ENCODE results near the gene SDF4. TPM values are rescaled to one million over a fixed set of nuclear protein-coding genes. Genes with fewer than 3 reads are reported as not detected.

The SDF4 gene
- total and polyA plus RNA-seq, 10 donors = 39.1 to 145 (median 88.5) TPM

GRCh38 chr1:1264026-1264425 lies 32.2 kb upstream of the SDF4 start:
- Histone ChIP-seq H3K27ac (no peak overlapping the region), H3K9me3 (no peaks in the 10 kb centered on the region), H3K27me3 (replicated peaks in 1 of 7) (no peaks in the 10 kb centered on the region), H3K4me3 (no peak overlapping the region), H3K36me3 (peaks cover 0 to 99% (median 80%) of the 10 kb centered on the region in 6 donors), H3K4me1 (peaks cover 0 to 78% (median 37%) of the 10 kb centered on the region in 6 donors)
- intact Hi-C loops (cut with DNase I; ENCODE audit: low total_unique reads) = no loop called here
- no peak for TF ChIP-seq POLR2A (IDR thresholded peaks at IDR 0.05)
- no peak for TF ChIP-seq POLR2AphosphoS5 (IDR thresholded peaks at IDR 0.05)
- TF ChIP-seq CTCF (IDR thresholded peaks at IDR 0.05 in 8 of 11, conservative IDR thresholded peaks at IDR 0.05 in 3 of 11) = no peak
- DNase-seq = no peak
- 83 to 93% (median 89%) methylated on average over 9 of the region's 9 CpGs for WGBS, 5 donors

- no peaks in the 10 kb centered on the region for H3K9me3 ChIP-seq
- WGBS, 5 donors = 82 to 95% (median 87%) methylated on average over 5 to 8 of the region's 8 CpGs
- intact Hi-C loops (cut with DNase I; ENCODE audit: low total_unique reads) = no loop called here
- H3K27ac ChIP-seq = no peak overlapping the region
- H3K4me1 ChIP-seq = peaks cover 0 to 74% (median 36%) of the 10 kb centered on the region in 6 donors
- TF ChIP-seq CTCF (IDR thresholded peaks at IDR 0.05 in 8 of 11, conservative IDR thresholded peaks at IDR 0.05 in 3 of 11) (no peak), POLR2AphosphoS5 (IDR thresholded peaks at IDR 0.05) (no peak), POLR2A (IDR thresholded peaks at IDR 0.05) (no peak)
- no peaks in the 10 kb centered on the region for H3K27me3 ChIP-seq (replicated peaks in 1 of 7)
- peaks cover 0 to 100% (median 77%) of the 10 kb centered on the region in 6 donors for H3K36me3 ChIP-seq
- no peak overlapping the region for H3K4me3 ChIP-seq
- DNase-seq = no peak
These were observed 31.0 kb upstream of the SDF4 start for GRCh38 chr1:1262758-1263157.

GRCh38 chr1:1262071-1262470 lies 30.3 kb upstream of the SDF4 start:
- intact Hi-C loops (cut with DNase I; ENCODE audit: low total_unique reads) = no loop called here
- Histone ChIP-seq H3K27me3 (replicated peaks in 1 of 7) (no peaks in the 10 kb centered on the region), H3K9me3 (no peaks in the 10 kb centered on the region), H3K4me1 (peaks cover 0 to 68% (median 36%) of the 10 kb centered on the region in 6 donors), H3K27ac (no peak overlapping the region), H3K4me3 (no peak overlapping the region), H3K36me3 (peaks cover 0 to 100% (median 70%) of the 10 kb centered on the region in 6 donors)
- no peak for TF ChIP-seq CTCF (IDR thresholded peaks at IDR 0.05 in 8 of 11, conservative IDR thresholded peaks at IDR 0.05 in 3 of 11)
- TF ChIP-seq POLR2A (IDR thresholded peaks at IDR 0.05) = no peak
- no peak for TF ChIP-seq POLR2AphosphoS5 (IDR thresholded peaks at IDR 0.05)
- WGBS, 5 donors = 95 to 97% (median 96%) methylated on average over 17 of the region's 17 CpGs
- no peak for DNase-seq

- DNase-seq = no peak
- Histone ChIP-seq H3K36me3 (peaks cover 0 to 100% (median 71%) of the 10 kb centered on the region in 6 donors), H3K4me3 (no peak overlapping the region), H3K4me1 (peaks cover 0 to 68% (median 36%) of the 10 kb centered on the region in 6 donors), H3K27ac (peak overlapping the region in 7 of 8 donors; percentile 4 to 73 (median 52)), H3K27me3 (replicated peaks in 1 of 7) (no peaks in the 10 kb centered on the region), H3K9me3 (no peaks in the 10 kb centered on the region)
- WGBS, 5 donors = 48 to 69% (median 51%) methylated on average over 16 of the region's 16 CpGs
- intact Hi-C loops (cut with DNase I; ENCODE audit: low total_unique reads) = no loop called here
- TF ChIP-seq POLR2AphosphoS5 (IDR thresholded peaks at IDR 0.05) = peak in 2 of 3 donors; percentile 35 to 39
- no peak for TF ChIP-seq POLR2A (IDR thresholded peaks at IDR 0.05)
- no peak for TF ChIP-seq CTCF (IDR thresholded peaks at IDR 0.05 in 8 of 11, conservative IDR thresholded peaks at IDR 0.05 in 3 of 11)
These were observed 29.2 kb upstream of the SDF4 start for GRCh38 chr1:1260843-1261560.
